ENCODE data around the gene SLC25A3.
"Not testable (repeated sequence)": the region's sequence is repeated elsewhere in the genome, so short reads cannot be mapped to it uniquely, and the experiment has no call there.

Gene SLC25A3

DNA sequence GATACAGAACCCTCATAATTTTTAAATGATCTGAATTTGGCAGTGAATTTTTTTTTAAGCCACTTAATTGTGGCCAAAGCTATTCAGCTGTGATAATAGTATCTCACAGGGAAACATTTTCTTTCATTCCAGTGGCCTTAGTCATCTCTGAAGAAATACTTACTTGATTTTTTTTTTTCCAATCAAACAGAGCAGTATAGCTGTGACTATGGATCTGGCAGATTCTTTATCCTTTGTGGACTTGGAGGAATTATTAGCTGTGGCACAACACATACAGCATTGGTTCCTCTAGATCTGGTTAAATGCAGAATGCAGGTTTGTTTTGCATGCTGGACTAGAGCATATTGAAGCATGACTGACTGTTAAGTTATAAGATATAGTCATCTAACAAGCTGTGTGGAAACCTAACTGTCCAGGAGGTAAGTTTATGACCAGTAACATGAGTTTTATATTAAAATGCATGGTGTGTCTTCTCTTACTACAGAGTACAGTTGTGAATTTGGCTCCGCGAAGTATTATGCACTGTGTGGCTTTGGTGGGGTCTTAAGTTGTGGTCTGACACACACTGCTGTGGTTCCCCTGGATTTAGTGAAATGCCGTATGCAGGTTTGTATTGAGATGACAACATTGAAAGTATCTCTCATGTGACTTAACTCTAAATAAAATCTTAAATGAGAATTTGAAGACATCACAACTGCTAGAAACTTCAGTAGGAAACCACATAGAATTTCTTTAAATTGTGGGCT is 1.9 kb downstream of the SLC25A3 start:
- DNase-seq, result no peak

DNA sequence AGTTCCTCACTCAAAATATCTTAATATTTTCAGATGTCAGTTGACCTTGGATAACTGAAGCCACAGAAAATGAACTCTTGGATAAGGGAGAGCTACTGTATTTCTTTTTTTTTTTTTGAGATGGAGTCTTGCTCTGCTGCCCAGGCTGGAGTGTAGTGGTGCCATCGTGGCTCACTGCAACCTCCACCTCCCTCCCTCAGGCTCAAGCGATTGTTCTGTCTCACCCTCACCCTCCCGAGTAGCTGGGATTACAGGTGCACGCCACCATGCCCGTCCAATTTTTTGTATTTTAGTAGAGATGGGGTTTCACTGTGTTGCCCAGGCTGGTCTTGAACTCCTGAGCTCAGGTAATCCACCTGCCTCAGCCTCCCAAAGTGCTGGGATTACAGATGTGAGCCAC is 3.8 kb downstream of the SLC25A3 start:
- not testable (repeated sequence) for DNase-seq

DNA sequence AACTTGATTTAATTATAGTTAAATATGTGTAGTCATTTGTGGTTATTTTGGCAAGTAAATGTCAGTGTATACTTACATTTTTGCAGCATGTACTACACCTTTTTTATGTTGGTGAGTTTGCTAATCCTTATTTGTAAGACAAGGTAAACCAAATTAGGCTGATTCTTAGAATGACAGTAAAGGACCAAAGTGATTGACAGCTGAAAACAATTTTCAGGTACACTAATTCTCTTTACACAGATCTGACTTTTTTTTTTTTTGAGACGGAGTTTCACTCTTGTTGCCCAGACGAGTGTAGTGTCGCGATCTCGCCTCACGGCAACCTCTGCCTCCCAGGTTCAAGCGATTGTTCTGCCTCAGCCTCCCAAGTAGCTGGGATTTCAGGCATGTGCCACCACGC is 8.4 kb downstream of the SLC25A3 start:
- DNase-seq, result no peak

DNA sequence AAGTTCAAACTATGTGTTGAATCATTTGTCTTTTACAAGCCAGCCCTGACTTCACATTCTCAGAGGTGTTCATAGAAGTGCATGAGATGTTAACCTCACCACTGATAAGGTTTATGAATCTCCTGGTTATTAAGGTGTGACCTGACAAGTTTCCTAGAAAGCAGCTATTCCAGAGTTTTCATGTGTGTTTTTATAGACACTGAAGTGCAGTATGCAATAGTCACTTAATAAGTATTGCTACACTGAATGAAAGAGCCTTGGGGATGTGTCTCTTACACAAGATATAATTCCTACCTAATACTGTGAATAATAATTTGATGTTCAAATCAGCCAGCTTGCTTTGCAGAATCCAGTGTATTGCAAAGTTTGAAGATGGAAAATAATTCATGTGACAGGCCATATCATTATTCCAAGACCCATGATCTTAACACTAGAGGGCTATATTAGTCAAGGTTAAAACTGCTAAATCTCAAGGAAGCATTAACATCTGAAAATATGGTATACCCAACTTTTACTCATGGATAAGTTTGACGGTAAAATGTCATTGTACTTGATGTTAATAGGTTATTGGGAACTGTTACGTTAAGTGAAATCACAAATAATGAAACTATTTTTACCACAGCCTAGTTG is 13.0 kb downstream of the SLC25A3 start:
- no peak for DNase-seq

DNA sequence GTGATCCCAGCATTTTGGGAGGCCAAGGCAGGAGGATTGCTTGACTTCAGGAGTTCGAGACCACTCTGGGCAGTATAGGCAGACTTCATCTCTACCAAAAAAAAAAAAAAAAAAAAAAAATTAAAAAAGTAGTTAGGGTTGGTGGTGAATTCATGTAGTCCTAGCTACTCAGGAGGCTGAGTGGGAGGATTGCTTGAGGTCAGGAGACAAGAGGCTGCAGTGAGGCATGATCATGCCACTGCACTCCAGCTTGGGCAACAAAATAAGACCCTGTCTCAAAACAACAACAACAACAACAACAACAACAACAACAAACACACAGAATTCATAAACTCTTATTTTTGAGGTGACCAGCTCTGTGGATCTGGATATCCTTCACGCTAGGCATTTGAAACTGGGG is 17.1 kb downstream of the SLC25A3 start:
- DNase-seq, result no peak

DNA sequence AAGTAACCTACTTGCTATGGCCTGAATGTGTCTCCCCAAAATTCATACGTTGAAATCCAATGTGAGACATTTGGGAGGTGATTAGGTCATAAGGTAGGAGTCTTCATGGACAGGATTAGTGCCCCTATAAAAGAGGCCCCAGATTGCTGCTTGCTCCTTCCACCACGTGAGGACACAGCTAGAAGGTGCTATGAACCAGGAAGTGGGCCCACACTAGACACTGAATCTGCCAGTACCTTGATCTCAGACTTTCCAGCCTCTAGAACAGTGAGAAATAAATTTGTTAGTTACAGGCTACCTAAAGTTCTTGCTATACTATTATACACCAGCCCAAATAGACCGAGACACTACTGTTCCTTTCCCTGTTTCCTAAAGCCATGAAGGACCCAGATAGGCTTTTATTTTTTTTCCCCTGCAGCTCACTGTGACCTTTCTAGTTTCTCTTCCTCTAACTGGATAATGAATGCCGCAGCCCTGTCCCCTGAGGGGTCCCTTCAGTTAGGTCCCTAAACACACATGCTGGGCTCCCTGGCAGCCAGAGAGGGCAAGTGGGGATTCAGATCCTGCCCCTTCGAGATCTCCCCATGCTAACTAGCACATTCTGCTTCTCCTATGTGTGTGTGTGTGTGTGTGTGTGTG is 19.3 kb downstream of the SLC25A3 start:
- no peak for DNase-seq

DNA sequence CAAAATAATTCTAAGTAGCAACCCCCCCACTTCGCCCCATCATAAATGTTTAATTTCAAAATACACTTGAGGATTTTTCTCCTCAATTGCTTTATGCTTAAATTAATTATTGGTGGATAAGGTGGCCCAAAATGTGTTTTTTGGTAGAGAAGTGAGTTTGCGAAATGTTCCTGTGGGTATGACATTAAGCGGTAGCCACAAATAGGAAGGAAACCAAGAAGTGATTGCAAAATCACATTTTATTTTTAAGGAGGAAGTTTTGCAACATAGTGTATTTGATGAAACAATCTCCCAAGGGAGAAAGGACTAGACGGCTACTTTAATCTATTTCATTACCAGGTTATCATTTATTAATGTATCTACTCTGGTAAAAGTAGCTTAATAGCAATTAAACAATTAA is 25.5 kb downstream of the SLC25A3 start:
- no peak for DNase-seq

DNA sequence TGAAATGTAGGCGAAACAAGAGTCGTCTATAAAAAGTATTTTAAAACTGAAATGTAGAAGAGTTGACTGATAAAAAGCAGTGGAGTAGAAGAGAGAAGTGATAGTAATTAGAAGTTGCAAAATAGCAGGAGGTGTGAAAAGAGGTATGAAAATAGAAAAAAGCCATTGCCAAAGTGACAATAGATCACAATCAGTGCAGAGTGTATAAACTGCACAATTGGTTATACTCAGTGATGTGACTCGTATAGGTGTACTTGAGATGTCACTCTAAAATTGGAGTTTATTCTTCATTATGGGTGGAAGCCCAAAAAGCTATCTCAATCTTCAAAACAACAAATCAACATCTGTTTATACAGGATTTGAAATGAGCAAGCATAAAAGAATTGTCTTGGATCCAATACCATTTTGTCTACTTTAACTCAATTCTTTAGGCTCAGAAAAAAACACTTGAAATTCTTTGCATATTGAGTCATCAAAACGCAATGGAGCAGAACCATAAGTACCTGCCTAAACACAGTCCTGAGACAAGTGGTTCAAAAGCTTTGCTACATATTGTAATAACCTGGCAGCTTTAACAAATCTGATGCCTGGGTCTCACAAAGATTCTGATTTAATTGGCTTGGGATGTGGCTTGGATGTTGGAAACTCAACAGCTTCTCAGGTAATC is 42.3 kb downstream of the SLC25A3 start:
- no peak for DNase-seq

DNA sequence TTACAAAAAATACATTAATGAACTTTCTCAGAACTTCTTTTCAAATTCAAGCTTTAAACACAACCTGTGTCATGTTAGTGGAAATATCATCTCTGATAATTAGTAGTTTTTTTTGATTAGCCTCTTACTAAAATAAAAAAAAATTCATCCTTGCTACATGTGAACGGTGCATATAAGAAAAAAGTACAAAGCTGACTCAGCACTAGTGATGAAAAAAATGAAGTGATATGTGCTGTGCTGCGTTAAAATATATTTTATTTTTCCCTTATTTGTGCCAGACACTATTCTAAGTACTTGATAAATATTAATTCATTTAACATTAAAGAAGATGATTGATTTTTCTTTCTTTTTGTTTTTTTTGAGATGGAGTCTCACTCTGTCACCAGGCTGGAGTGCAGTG is 43.6 kb downstream of the SLC25A3 start:
- no peak for DNase-seq

DNA sequence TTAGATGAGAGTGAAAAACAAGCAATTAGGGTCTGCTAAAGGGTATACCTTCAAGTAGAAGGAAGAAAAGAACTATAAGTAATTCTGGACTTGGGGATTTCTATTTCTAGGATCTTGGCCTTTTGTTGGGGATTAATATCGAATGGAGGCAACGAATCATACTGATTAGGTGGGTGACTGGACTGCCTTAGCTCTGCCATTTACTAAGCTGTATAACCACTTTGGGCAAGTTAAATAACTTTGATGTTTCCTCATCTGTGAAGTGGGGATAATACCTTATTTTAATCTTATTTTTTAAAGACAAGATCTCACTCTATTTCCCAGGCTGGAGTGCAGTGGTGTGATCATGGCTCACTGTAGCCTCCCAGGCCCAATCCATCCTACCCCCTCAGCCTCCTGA is 44.5 kb downstream of the SLC25A3 start:
- DNase-seq, result no peak

DNA sequence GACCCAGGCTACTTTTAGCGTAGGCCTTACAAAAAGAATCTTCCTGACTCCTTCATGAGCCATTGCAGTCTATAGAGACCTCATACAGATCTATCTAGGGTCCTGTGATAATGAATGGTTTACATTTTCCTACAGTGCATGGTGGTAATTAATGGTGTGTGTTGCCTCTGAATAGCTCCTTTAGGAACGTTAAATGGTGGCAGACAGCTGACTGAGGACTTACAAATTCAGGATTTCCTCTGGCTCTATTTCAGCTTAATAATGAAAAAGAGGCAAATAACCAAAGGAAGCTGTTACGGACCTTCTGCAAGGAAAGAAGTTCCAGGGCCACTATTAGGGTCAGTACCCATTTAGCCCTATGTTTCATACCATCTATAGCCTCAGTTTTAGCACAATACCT is 46.0 kb downstream of the SLC25A3 start:
- DNase-seq, result no peak

DNA sequence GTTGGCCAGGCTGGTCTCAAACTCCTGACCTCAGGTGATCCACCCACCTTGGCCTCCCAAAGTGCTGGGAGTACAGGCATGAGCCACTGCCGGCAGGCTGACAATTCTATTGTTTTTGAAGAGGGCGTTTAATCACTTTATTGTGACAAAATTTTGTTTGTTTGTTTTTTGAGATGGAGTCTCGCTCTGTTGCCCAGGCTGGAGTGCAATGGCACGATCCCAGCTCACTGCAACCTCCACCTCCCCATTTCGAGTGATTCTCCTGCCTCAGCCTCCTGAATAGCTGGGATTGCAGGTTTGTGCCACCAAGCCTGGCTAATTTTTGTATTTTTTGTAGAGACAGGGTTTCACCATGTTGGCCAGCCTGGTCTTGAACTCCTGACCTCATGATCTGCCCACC is 49.3 kb downstream of the SLC25A3 start:
- not testable (repeated sequence) for DNase-seq

DNA sequence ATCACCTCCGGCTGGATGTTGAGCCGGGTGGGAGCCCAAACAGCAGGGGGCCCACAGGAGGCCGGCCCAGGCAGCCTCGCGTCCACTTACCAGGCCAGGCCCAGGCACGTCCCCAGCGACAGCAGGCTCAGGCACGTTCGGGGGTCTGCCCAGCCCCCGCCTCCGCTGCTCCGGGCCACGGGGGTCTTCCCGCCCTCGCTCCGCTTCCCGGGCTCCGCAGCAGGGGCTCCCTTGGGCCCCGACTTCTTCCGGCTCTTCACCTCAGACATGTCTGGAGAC is 50.9 kb downstream of the SLC25A3 start:
- no peak for DNase-seq

DNA sequence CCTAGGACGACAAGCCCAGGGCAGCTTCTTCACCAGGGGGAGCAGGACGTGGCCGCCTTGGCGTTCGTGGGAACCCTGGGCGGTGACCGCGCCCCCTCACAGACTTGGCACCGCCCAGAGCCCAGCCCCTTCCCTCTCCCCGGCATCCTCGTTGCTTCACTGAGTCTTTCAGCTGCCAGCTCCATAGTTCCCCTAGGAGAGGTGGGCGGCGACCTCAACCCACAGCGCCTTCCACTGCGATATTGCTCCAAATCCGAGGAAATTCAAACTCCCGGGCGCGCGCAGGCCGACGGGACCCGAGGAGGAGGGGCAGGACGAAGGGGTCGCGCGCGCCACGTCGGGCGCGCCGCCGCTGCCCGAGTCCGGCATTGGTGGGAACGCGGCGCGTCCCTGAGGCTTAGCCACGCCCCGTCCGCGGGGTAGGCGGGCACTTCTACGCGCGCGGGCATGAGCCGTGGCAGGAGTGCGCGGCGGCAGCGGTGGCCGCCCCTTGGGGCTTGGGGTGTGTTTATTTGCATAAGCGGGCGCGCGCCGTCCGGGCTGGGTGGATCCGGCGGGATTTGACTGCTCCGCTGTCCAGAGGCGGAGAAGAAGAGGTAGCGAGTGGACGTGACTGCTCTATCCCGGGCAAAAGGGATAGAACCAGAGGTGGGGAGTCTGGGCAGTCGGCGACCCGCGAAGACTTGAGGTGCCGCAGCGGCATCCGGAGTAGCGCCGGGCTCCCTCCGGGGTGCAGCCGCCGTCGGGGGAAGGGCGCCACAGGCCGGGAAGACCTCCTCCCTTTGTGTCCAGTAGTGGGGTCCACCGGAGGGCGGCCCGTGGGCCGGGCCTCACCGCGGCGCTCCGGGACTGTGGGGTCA is 51.5 kb downstream of the SLC25A3 start, which contains the start of the genes APAF1 and IKBIP:
Gene APAF1 (plus strand): TSS at position 579 of the 860 bp plus-strand sequence. CDS start 3,070 bp downstream, outside the sequence.
Gene IKBIP (minus strand): TSS at position 77 of the 860 bp plus-strand sequence. CDS start 87 bp downstream, outside the sequence.
- peak; percentile 96 for DNase-seq

DNA sequence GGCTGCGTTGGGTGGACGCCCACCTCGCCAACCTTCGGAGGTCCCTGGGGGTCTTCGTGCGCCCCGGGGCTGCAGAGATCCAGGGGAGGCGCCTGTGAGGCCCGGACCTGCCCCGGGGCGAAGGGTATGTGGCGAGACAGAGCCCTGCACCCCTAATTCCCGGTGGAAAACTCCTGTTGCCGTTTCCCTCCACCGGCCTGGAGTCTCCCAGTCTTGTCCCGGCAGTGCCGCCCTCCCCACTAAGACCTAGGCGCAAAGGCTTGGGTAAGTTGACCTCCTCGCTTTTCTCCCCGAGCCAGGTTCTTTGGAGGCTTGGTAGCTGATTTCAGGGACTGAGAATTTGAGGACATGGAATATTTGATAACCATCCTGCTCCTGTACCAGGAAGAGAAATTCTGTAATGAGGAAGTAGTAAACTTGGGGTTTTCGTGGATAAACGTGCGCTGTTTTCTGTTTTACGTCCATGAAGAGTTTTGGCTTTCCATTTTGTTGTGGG is 52.1 kb downstream of the SLC25A3 start:
- DNase-seq, result no peak

DNA sequence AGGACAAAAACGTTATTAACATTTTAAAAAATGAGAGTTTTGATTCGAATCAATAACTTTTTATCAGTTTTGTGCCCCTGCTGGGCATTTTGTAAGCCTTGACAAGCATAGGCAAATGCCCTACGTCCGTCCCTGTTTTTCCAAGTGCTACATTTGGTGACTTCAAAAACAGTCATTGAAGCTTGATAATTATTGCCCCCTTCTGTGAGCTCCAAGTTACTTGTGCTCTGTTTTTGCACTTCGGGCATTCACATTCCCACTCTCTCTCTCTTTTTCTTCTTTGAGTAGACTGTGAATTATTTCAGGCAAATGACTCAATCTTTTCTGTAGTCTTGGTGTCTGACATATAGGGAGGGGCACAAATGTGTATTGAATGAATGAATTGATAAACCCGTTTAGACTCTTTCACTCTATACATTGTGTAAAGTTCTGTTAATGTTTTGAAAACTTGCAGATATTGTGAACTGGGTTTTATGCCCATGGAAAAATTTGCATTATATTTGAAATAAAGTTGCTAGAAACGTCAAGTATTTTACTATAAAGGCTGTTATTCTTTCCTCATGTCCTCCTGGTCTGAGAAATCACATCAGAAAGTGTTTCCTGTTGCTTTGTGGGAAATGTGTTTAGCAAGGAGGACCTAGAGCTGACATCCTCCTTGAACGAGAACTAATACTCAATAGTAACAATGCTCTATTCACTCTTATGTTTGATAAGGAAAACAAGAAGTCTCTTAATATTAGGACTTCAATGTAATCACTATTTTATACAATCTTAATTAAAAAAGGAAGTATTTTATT is 53.0 kb downstream of the SLC25A3 start:
- no peak for DNase-seq

DNA sequence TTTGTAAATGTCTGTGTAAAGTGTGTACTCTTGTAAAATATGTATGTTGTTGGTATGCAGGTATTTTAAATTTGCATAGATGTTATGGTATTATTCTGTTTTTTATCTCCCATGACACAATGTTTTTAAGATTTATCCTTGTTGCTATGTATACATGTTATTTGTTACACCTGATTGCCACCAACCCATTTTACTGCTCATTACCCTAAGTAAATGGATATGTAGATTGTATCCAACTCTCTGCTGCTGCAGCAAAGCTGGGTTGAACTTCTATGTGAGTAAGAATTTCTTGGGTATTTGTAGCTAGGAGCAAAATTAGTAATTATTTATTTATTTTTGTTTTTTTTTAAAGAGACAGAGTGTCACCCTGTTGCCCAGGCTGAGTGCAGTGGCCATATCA is 57.8 kb downstream of the SLC25A3 start:
- DNase-seq, result no peak

DNA sequence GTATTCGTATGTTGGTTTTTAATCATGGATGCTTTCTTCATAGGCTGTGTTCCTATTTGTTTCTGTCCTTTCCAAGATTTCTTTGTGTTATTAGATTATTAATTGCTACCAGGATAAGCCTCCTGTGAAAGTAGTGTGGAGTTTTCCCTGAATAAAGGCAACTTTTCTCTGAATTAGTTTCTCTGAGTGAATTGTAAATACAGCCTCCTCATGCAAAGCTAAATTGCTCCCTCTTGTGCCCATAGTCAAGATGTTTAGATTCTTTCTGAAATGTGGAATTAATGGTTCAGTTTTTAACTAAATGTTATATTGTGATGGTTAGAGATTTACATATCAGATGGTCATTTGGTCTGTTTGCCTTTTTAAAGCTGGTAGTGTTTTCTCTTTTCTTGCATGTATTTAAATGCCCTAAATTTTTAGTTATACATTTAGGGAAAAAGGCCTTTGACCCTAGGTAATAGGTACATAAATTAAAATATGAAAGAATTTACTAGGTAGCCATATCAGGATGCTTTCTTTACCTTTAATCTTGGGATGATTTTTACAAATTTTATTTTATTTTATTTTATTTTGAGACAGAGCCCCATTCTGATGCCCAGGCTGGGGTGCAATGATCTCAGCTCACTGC is 60.5 kb downstream of the SLC25A3 start:
- no peak for DNase-seq

All from activated gamma-delta T cell treated with Interleukin-2 at 50 U/mL for 16 hours (primary cell).